ENCODE data around the gene C6orf47. TPM values are rescaled to one million over a fixed set of nuclear protein-coding genes. Genes with fewer than 3 reads are reported as not detected.

Gene C6orf47
- total and polyA plus RNA-seq, 10 of the 15 experiments (the other 5 are each of a cell fraction or from before 2014, with no cell fraction given): 0.16 to 20.4 (median 17.3) TPM; not detected in 1

DNA sequence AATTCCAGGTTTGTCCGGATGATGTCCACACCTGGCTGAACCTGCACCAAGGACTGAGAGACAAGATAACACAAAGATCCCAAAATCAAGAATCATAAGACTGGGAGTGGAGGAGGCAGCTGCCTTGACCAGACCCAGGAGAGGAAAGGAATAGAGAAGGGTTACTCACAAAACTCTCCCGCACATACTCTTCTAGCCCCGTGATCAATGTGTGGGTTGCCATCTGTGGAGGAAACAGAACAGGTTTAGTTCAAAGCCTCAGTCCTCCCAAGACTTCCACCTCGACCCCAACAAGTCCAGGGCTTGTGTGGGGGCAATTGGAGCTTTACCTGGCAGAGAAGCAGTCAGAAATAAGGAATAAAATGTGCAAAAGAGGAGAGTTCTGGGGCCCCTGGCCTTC is 19.2 kb downstream of the C6orf47 start:
- H2AFZ ChIP-seq (ENCODE audit: control insufficient read depth, low read depth, low read length): no peak overlapping the region
- no peaks in the 10 kb centered on the region for H3K27me3 ChIP-seq (replicated peaks in 1 of 2; ENCODE audit: control insufficient read depth in 2 of 2, insufficient read depth in 2 of 2, low read length in 1 of 2)
- ATAC-seq: no peak
- no peaks in the 10 kb centered on the region for H3K9me3 ChIP-seq (replicated peaks; ENCODE audit: control insufficient read depth, insufficient read depth, low read length)
- no peaks in the 10 kb centered on the region for H3K4me1 ChIP-seq (ENCODE audit: control insufficient read depth, insufficient read depth, low read length)
- ChIA-PET CTCF (no interaction called here), POLR2A (no interaction called here), SMC1A (ENCODE audit: uncharacterized antibody, unreplicated experiment) (interaction anchor here (1.0 kb wide), 1 partner anchor 93 kb away, joined by 4 read pairs; no protein-coding TSS in a partner anchor), RAD21 (ENCODE audit: unreplicated experiment) (no interaction called here)
- intact Hi-C loops (cut with micrococcal nuclease; ENCODE audit: unreplicated experiment): no loop called here
- no peak overlapping the region for H3K4me2 ChIP-seq (ENCODE audit: control insufficient read depth, insufficient read depth)
- no peak for FAIRE-seq
- H3K36me3 ChIP-seq (ENCODE audit: control insufficient read depth in 2 of 2, insufficient read depth in 2 of 2, low read length in 1 of 2): peaks cover 38 to 53% of the 10 kb centered on the region in 2 experiments
- WGBS (ENCODE audit: insufficient coverage, insufficient replicate concordance, low lambda C conversion rate, missing lambda C conversion rate): 83% methylated on average over 4 of the region's 4 CpGs
- H4K20me1 ChIP-seq (ENCODE audit: control insufficient read depth, insufficient read depth): no peaks in the 10 kb centered on the region
- no peaks in the 10 kb centered on the region for H3K79me2 ChIP-seq (ENCODE audit: control insufficient read depth, insufficient read depth, low read length)
- no peak overlapping the region for H3K27ac ChIP-seq (ENCODE audit: control insufficient read depth, insufficient read depth)
- no peak overlapping the region for H3K9ac ChIP-seq (ENCODE audit: control insufficient read depth, insufficient read depth, low read length)
- no TSS peak for BruUV-seq (replicated peaks)
- no peak for DNase-seq (ENCODE audit: low read depth, low spot score)
- H3K4me3 ChIP-seq: no peak overlapping the region
- in situ Hi-C loops (cut with MboI): no loop called here
- TF ChIP-seq YY1 (IDR thresholded peaks at IDR 0.05; ENCODE audit: low read depth, low read length) (no peak), RCOR1 (conservative IDR thresholded peaks at IDR 0.05; ENCODE audit: low read depth, low read length) (no peak), ZBTB40 (IDR thresholded peaks at IDR 0.05; ENCODE audit: borderline replicate concordance) (no peak), PAX5 (IDR thresholded peaks at IDR 0.05; ENCODE audit: borderline replicate concordance, low read depth, low read length) (no peak), NFXL1 (IDR thresholded peaks at IDR 0.05; ENCODE audit: borderline replicate concordance) (no peak), SUZ12 (IDR thresholded peaks at IDR 0.05; ENCODE audit: unreplicated experiment) (no peak), IKZF1 (conservative IDR thresholded peaks at IDR 0.05) (no peak), SPI1 (IDR thresholded peaks at IDR 0.05; ENCODE audit: borderline replicate concordance, insufficient read depth, low read depth, low read length) (no peak), E2F4 (IDR thresholded peaks at IDR 0.05; ENCODE audit: low read depth, low read length) (no peak)
- TF ChIP-seq, protein P1, sequence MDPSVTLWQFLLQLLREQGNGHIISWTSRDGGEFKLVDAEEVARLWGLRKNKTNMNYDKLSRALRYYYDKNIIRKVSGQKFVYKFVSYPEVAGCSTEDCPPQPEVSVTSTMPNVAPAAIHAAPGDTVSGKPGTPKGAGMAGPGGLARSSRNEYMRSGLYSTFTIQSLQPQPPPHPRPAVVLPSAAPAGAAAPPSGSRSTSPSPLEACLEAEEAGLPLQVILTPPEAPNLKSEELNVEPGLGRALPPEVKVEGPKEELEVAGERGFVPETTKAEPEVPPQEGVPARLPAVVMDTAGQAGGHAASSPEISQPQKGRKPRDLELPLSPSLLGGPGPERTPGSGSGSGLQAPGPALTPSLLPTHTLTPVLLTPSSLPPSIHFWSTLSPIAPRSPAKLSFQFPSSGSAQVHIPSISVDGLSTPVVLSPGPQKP (IDR thresholded peaks at IDR 0.05; ENCODE audit: low read depth, low read length): no peak
- TF ChIP-seq, protein P2, sequence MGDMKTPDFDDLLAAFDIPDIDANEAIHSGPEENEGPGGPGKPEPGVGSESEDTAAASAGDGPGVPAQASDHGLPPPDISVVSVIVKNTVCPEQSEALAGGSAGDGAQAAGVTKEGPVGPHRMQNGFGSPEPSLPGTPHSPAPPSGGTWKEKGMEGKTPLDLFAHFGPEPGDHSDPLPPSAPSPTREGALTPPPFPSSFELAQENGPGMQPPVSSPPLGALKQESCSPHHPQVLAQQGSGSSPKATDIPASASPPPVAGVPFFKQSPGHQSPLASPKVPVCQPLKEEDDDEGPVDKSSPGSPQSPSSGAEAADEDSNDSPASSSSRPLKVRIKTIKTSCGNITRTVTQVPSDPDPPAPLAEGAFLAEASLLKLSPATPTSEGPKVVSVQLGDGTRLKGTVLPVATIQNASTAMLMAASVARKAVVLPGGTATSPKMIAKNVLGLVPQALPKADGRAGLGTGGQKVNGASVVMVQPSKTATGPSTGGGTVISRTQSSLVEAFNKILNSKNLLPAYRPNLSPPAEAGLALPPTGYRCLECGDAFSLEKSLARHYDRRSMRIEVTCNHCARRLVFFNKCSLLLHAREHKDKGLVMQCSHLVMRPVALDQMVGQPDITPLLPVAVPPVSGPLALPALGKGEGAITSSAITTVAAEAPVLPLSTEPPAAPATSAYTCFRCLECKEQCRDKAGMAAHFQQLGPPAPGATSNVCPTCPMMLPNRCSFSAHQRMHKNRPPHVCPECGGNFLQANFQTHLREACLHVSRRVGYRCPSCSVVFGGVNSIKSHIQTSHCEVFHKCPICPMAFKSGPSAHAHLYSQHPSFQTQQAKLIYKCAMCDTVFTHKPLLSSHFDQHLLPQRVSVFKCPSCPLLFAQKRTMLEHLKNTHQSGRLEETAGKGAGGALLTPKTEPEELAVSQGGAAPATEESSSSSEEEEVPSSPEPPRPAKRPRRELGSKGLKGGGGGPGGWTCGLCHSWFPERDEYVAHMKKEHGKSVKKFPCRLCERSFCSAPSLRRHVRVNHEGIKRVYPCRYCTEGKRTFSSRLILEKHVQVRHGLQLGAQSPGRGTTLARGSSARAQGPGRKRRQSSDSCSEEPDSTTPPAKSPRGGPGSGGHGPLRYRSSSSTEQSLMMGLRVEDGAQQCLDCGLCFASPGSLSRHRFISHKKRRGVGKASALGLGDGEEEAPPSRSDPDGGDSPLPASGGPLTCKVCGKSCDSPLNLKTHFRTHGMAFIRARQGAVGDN (IDR thresholded peaks at IDR 0.05): no peak
- TF ChIP-seq, protein P3, sequence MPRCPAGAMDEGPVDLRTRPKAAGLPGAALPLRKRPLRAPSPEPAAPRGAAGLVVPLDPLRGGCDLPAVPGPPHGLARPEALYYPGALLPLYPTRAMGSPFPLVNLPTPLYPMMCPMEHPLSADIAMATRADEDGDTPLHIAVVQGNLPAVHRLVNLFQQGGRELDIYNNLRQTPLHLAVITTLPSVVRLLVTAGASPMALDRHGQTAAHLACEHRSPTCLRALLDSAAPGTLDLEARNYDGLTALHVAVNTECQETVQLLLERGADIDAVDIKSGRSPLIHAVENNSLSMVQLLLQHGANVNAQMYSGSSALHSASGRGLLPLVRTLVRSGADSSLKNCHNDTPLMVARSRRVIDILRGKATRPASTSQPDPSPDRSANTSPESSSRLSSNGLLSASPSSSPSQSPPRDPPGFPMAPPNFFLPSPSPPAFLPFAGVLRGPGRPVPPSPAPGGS (IDR thresholded peaks at IDR 0.05; ENCODE audit: borderline replicate concordance, insufficient read depth, low read depth, low read length, poor library complexity, severe bottlenecking): no peak
